Tongue (tissue), 2 donors: ENCODE measurements around the gene PRRX2. TPM values are rescaled to one million over a fixed set of nuclear protein-coding genes. Genes with fewer than 3 reads are reported as not detected.
"Not testable (repeated sequence)": the region's sequence is repeated elsewhere in the genome, so short reads cannot be mapped to it uniquely, and the experiment has no call there.

Source experiments
- DNase-seq: peaks from one replicate; pipeline ENCODE4 v3.0.0-alpha.2; 2015
- total RNA-seq: library from RNA; depleted of rRNA; stranded (reverse); fragments of >200 nt; gene quantifications from one replicate; pipeline ENCODE4 v1.2.3, GENCODE V29; 2014

PRRX2 gene
- total RNA-seq, 1 donor from 2014 or later = 6.9 TPM

DNA sequence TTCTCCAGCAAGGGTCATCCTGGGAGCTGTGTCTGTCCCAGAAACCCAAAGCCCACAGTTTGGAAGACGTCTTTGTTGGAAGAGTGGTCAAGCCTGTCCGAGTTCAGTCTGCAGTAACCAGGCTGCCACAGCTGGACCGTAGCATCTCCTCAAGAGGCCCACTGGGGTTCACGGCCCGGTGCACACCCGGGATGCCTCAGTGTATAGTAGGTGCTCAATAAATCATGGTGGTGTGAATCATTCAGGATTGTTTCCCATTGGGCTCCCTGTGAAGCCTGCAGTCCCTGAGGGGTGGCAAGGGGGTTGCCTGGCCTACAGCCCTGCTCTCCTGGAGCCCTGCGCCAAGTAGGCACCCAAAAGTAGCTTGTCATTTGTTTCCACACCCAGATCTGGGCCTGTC is 10.3 kb upstream of the PRRX2 start:
- DNase-seq = no peak

GRCh38 chr9:129655696-129656095 is 9.8 kb upstream of the PRRX2 start:
- no peak for DNase-seq

GRCh38 chr9:129656795-129657390 is 8.6 kb upstream of the PRRX2 start:
- no peak for DNase-seq

DNA sequence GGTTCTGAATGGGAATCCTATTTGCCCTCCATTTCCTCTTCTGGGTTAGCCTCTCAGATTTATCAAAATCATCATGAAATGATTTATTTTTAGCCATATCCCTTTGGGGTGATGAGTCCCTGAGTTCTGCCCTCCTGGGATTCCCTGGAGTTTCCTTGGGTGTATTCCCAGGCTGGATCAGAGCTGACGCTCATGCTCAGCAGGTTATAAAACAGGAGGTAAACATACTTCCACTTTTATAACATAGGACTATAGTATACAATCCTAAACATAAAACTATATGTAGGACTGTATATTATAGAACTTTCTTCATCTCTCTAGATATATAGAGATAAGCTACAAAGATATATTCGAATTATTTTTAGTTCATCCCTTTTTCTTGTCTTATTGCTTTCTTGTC is 4.4 kb upstream of the PRRX2 start:
- no peak for DNase-seq

- not testable (repeated sequence) for DNase-seq
Observed at GRCh38 chr9:129662239-129662638, 3.2 kb upstream of the PRRX2 start.

DNA sequence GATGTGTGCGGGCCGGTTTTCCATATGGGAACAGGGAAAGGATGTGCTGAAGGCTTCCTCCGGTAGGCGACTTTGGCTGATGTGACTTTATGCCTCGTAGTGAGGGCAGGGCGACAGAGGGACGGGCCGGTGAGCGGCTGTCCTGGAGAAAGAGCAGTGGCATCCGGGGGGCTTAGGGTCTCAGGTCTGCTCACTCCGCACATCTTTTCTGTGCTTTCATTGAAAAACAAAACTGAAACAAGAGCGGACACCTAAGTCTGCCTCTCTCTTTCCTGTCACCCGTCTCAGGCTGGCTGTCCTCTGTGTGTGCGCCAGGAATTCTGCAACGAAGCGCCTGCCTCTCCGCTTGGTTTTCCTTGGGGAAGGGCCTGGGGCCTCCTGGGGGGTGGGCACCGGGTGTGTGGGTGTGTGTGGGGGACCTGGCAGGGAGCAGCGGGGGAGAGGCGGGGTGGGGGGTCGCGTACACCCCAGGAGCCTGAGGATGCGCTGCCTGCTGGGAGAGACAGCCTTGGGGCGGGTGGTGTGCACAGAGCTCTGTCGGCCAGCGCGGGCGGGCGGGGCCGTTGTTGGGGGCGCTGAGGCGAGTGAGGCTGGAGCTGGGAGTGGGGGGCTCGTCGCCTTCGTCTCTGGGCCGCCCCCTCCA is 580 bp upstream of the PRRX2 start:
- no peak for DNase-seq

GRCh38 chr9:129665814-129666520 is 520 bp downstream of the PRRX2 start:
- DNase-seq = no peak

DNA sequence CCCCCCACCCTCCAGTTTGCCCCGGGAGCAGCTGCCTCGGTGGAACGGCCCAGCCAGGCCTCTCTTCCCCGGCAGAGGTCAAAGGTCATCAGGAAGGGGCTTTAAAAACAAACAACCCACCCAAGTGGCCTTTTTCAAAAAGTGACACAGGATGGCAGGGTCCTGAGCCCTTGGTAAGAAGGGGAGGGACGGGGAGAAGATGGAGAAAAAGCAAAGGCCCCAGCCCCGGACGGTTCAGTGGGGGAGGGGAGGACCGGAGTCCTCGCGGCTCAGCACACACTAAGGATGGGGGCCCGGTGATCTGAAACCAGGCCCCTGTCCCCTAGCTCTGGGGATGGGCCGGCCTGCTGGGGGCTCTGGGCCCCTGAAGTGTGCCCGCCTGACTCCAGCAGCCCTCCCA is 1.1 kb downstream of the PRRX2 start:
- no peak for DNase-seq

GRCh38 chr9:129667378-129667777 is 1.9 kb downstream of the PRRX2 start:
- no peak for DNase-seq

DNA sequence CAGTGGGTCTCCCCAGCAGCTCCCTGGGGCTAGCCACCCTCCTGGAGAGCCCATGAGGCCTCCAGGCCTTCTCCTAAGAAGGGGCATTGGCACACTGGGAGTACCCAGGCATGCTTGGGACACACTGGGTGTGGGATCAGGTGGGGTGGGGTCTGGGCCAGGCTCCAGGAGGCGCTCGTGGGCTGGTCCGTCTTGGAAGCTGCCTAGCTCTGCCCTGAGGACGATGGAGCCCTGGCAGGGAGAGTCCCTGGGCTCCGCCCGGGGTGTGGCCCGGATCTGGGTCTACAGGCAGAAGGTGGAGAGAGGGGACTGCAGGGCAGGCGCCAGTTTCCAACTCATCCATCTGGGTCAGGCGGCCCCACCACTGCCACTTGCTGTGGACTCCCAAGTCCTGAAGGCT is 2.4 kb downstream of the PRRX2 start:
- DNase-seq = no peak

GRCh38 chr9:129669141-129669718 is 3.8 kb downstream of the PRRX2 start:
- no peak for DNase-seq

GRCh38 chr9:129669946-129670345 is 4.5 kb downstream of the PRRX2 start:
- no peak for DNase-seq

DNA sequence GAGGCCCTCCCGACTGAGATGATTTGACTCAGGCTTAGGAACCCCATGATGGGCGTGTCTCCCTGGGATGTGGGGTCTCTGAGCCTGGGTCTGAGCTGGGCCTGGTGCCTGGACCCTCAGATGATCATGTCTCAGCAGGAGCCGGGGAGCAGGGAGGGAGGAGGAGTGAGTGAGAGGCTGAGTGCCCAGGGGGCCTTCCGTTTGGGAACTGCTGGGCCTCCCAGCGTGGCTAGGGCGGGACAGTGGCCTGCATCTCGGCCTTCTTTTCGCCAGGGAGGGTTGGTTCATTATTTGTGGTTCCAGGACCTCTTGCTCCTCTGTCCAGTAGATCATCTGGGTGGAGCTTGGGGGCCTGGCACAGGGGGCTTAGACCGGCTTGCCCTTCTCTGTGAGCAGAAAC is 5.6 kb downstream of the PRRX2 start:
- DNase-seq = no peak

DNA sequence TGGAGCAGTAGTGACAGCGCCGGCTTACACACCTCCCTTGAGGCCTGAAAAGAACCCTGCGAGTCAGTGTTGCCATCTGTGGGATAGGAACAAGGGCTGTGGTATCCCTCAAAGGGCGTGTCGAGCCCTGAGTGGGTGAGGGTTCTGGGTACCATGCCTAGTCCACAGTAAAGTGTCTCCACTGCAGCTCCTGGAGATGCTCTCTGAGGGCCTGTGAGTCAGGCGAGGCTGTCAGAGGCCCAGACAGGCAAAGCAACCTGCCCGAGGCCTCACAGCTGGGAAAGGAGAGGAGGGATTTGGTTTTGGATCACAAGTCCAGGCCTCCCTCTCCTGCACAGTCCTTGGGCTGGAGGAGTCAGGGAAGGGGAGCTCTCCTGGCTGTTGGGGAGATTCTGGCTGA is 6.1 kb downstream of the PRRX2 start:
- no peak for DNase-seq

DNA sequence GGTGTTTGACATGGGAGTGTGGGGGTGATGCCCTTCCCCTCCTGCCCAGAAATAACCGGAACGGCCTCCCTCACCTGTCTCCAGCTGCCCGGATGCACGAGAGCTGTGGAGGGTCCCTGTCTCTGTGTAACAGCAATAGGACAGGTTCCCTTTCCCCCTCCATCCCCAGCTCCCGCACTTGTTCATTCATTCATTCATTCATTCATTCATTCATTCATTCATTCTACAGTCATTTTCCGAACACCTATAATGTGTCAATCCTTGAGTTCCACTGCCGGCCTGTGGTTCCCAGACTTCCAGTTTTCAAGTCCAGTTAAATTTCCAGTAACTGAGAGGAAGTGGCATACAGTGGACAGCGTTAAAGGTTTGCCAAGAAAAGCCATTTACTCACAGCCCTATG is 7.3 kb downstream of the PRRX2 start:
- DNase-seq = no peak

DNA sequence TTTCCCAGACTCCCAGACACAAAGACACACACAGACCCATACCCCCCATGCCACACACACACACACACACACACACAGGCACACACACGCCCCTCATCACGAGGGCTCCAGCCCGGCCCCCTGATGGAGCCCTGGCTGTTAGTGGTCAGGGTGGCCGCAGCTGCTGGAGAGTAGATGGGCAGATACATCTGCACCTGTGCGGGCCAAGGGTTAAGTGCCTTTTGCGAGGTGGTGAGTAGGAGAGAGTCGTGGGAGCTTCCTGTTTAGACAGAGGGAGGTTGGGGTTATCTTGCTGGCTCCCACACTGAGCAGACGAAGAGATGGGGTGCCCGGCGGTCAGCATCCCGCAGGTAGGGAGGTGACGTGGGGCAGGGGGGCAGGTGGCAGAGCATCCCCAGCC is 8.2 kb downstream of the PRRX2 start:
- DNase-seq = no peak

GRCh38 chr9:129674229-129674628 is 8.8 kb downstream of the PRRX2 start:
- no peak for DNase-seq

GRCh38 chr9:129675620-129676019 is 10.2 kb downstream of the PRRX2 start:
- no peak for DNase-seq

DNA sequence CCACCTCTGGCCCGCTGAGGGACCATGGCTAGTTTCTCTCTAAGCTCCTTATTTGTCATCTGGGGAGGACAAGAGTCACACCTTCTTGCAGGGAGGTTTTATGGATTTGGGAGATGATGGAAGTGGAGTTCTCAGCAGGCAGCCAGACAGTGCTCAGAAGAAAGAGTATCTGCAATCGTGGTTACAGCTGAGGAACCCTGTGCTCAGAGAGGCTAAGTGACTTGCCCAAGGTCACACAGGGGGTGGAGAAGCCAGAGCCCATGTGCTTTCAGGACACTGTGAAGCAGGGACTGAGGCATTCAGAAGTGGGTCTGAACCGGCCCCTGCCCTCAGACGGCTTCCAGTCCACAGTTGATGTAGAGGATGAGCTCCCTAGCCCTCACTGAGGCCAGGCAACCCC is 10.8 kb downstream of the PRRX2 start:
- DNase-seq = no peak

DNA sequence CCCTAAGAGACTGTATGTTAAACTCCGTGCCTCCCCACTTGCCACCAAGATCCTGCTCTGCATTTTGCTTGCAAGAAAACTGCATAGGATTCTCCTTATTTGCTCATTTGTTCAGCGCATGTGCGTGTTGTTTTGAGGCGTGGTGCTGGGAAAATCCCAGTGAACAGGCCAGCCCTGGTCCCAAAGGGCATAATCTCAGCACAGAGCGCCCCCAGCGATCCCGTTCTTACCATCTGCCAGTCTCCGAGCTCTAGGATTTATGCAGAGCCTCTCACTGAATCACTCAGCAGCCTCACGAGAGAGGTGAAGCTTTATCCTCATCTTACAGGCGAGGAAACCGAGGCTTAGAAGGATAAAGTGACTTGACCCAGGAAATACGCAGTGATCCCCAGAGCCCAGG is 11.5 kb downstream of the PRRX2 start:
- peak; percentile 47 for DNase-seq

DNA sequence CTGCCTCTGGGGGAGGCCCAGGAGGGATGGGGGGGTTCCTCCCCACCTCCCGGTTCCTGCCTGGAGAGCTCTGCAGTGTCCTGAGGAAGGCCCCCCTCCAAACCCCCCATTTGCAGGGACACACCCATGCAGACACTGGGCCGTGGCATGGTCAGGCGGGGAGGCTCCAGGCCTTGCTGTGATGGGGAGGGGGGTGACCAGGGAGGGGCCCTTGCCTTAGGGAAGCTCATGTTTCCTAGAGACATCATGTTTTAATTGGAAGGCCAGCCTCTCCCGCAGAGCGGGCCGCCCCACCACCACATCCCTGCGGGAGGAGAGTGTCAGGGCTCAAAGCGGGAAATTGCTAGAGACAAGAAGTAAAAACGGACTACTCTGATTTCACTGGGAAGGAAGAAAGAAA is 12.0 kb downstream of the PRRX2 start:
- peak; percentile 71 for DNase-seq

GRCh38 chr9:129678844-129679243 is 13.4 kb downstream of the PRRX2 start:
- no peak for DNase-seq

DNA sequence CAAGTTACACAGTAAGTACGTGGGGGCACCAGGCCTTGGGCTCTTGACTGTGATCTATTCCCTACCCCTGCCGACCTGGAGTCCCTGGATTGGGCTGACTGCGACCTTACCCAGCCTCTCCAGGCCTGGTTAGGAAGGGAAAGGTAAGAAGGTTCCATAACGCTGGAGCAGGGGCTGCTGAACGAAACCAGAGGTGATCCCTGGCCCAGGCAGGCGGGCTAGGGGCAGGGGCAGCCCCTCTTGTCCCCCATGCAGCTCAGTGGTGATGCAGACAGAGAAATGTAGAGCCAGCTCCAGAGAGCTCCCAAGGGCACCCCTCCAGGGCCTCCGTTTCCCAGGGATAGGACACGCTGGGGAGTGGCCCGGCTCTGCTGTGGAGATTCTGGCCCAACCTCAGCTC is 14.1 kb downstream of the PRRX2 start:
- DNase-seq = no peak

DNA sequence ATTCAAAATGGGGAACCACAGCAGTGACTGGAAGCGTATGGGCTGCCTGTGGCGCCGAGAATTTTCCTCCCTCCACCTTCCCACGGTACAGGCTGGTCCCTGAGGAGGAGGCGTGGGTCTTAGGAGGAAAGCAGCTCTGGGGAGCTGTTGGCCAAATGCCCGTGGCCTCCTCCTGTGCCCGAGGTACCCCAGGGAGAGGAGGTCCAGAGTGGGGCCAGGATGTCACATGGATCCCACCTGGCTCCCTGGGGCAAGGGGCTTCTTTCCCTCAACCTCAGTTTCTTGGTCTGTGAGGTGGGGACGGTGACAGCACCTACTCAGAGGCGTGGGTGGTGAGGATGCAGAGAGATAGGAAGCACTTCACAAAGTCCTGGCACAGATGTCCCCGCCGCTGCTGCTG is 16.5 kb downstream of the PRRX2 start:
- DNase-seq = no peak
